Neuronal stem cell (in vitro differentiated cells): Measurements from ENCODE around the gene DNAJB2.

Source experiments
- DNase-seq: peaks from one replicate; pipeline ENCODE4 v3.0.0-alpha.2; 2013; ENCODE audit warnings: low spot score
- H2AFZ ChIP-seq: one replicate; pipeline ENCODE4 v1.6.1; 2013; ENCODE audit warnings: mild to moderate bottlenecking, low read length, inconsistent platforms
- H2AK5ac ChIP-seq: 2 replicates; pipeline ENCODE4 v1.6.1; 2013; ENCODE audit warnings: low read depth, mild to moderate bottlenecking, inconsistent platforms, low read length, moderate library complexity, mixed read lengths
- H2BK120ac ChIP-seq: 2 replicates; pipeline ENCODE4 v1.6.1; 2013; ENCODE audit warnings: low read depth, mild to moderate bottlenecking, inconsistent platforms, low read length, moderate library complexity, mixed read lengths
- H2BK12ac ChIP-seq: one replicate; pipeline ENCODE4 v1.6.1; 2013; ENCODE audit warnings: low read length, inconsistent platforms
- H2BK15ac ChIP-seq: 2 replicates; pipeline ENCODE4 v1.6.1; 2013; ENCODE audit warnings: mild to moderate bottlenecking, low read length, inconsistent platforms, mixed read lengths
- H2BK5ac ChIP-seq: one replicate; pipeline ENCODE4 v1.6.1; 2013; ENCODE audit warnings: inconsistent platforms, mild to moderate bottlenecking, low read length, moderate library complexity
- H3K14ac ChIP-seq: one replicate; pipeline ENCODE4 v1.6.1; 2013; ENCODE audit warnings: low read length, inconsistent platforms
- H3K18ac ChIP-seq: 2 replicates; pipeline ENCODE4 v1.6.1; 2013; ENCODE audit warnings: low read length, inconsistent platforms
- H3K23ac ChIP-seq: 2 replicates; pipeline ENCODE4 v1.6.1; 2013; ENCODE audit warnings: low read depth, mild to moderate bottlenecking, mixed read lengths, low read length, inconsistent platforms; ENCODE audit not compliant: poor library complexity
- H3K27ac ChIP-seq: replicated peaks from 3 replicates; pipeline ENCODE4 v1.5.1; 2013; ENCODE audit warnings: low read length, inconsistent platforms
- H3K27me3 ChIP-seq, 3 experiments: 2 replicates each; pipeline ENCODE4 v1.6.1; 2013; ENCODE audit warnings: low read length in 3 of 3, mild to moderate bottlenecking in 2 of 3, inconsistent platforms in 1 of 3, low read depth in 1 of 3, mixed read lengths in 1 of 3, moderate library complexity in 1 of 3; ENCODE audit not compliant: control insufficient read depth in 3 of 3, insufficient read depth in 3 of 3
- H3K36me3 ChIP-seq, 2 donors: replicated peaks in 1 of 2; 2 replicates each; pipeline ENCODE4 v1.6.1; 2013; ENCODE audit warnings: low read length in 2 of 2; ENCODE audit not compliant: control insufficient read depth in 2 of 2, insufficient read depth in 2 of 2
- H3K4ac ChIP-seq: 2 replicates; pipeline ENCODE4 v1.6.1; 2013; ENCODE audit warnings: inconsistent platforms, mild to moderate bottlenecking, low read length, moderate library complexity
- H3K4me1 ChIP-seq, 2 donors: 1 replicate in 1 of 2; 2 replicates in 1 of 2; pipeline ENCODE4 v1.6.1; 2013; ENCODE audit warnings: low read length in 2 of 2, low read depth in 1 of 2; ENCODE audit not compliant: control insufficient read depth in 2 of 2, insufficient read depth in 1 of 2
- H3K4me2 ChIP-seq: one replicate; pipeline ENCODE4 v1.6.1; 2013; ENCODE audit warnings: mild to moderate bottlenecking, low read length, inconsistent platforms; ENCODE audit not compliant: insufficient read depth, poor library complexity, severe bottlenecking
- H3K4me3 ChIP-seq, 2 donors: 2 replicates each; pipeline ENCODE4 v1.5.1; 2013; ENCODE audit warnings: low read length in 2 of 2, mild to moderate bottlenecking in 2 of 2, inconsistent platforms in 1 of 2, moderate library complexity in 1 of 2
- H3K79me1 ChIP-seq: one replicate; pipeline ENCODE4 v1.6.1; 2013; ENCODE audit warnings: low read depth, mild to moderate bottlenecking, inconsistent platforms, low read length, moderate library complexity
- H3K9ac ChIP-seq: one replicate; pipeline ENCODE4 v1.6.1; 2013; ENCODE audit warnings: mild to moderate bottlenecking, low read depth, low read length, inconsistent platforms; ENCODE audit not compliant: poor library complexity
- H3K9me3 ChIP-seq, 2 donors: replicated peaks in 1 of 2; 2 replicates each; pipeline versions ENCODE3 to v1.6.1; 2013; ENCODE audit warnings: low read length in 2 of 2, mild to moderate bottlenecking in 2 of 2, inconsistent platforms in 1 of 2, low read depth in 1 of 2, mixed read lengths in 1 of 2, moderate library complexity in 1 of 2; ENCODE audit not compliant: control insufficient read depth in 2 of 2, insufficient read depth in 1 of 2
- H4K8ac ChIP-seq: one replicate; pipeline ENCODE4 v1.6.1; 2013; ENCODE audit warnings: low read depth, mild to moderate bottlenecking, inconsistent platforms, low read length, moderate library complexity
- H4K91ac ChIP-seq: one replicate; pipeline ENCODE4 v1.6.1; 2013; ENCODE audit warnings: low read length, low read depth, mild to moderate bottlenecking, inconsistent platforms; ENCODE audit not compliant: poor library complexity
- WGBS, 2 donors: extraction: QIAGEN DNeasy Blood & Tissue Kit; methylation state at CpG; one replicate each; pipeline ENCODE4 v1.1.7; 2013; ENCODE audit warnings: missing lambda C conversion rate in 2 of 2, mixed read lengths in 1 of 2; ENCODE audit not compliant: insufficient read length in 2 of 2, insufficient replicate concordance in 1 of 2; ENCODE audit errors: extremely low coverage in 2 of 2; 5-methylcytosine and 5-hydroxymethylcytosine counted together

The DNAJB2 gene

GRCh38 chr2:219287580-219288265, 8.6 kb downstream of the DNAJB2 start:
- Histone ChIP-seq H3K27ac (no peak overlapping the region), H2BK5ac (no peak overlapping the region)

GRCh38 chr2:219289195-219289536, 10.0 kb downstream of the DNAJB2 start:
- Histone ChIP-seq H3K27ac (no peak overlapping the region), H4K8ac (no peak overlapping the region), H3K4me1 (peaks cover 7 to 8% of the 10 kb centered on the region in 2 donors), H3K36me3 (peaks cover 3 to 7% of the 10 kb centered on the region in 2 donors), H3K79me1 (peaks cover 7% of the 10 kb centered on the region), H2BK5ac (no peak overlapping the region), H2BK15ac (no peak overlapping the region), H3K23ac (no peak overlapping the region), H3K27me3 (peaks cover 0 to 10% (median 0%) of the 10 kb centered on the region in 3 experiments), H3K4me3 (no peak overlapping the region), H3K14ac (no peak overlapping the region), H3K4ac (no peak overlapping the region), H4K91ac (no peak overlapping the region), H3K9ac (no peak overlapping the region), H3K4me2 (no peak overlapping the region), H2BK12ac (no peak overlapping the region), H3K9me3 (peaks cover 0 to 2% of the 10 kb centered on the region in 2 donors), H2AFZ (no peak overlapping the region), H2AK5ac (no peak overlapping the region), H3K18ac (peak overlapping the region; percentile 9), H2BK120ac (no peak overlapping the region)
- DNase-seq, result no peak
- WGBS, 2 donors, result no CpG with 5 or more reads among the region's 6 CpGs

More at GRCh38 chr2:219287580-219288265, 8.6 kb downstream of the DNAJB2 start:
- H3K4me3 ChIP-seq, result no peak overlapping the region
- no peak overlapping the region for H3K18ac ChIP-seq
- H2BK15ac ChIP-seq, result no peak overlapping the region
- no peak for DNase-seq
- H3K4me2 ChIP-seq, result no peak overlapping the region
- H4K91ac ChIP-seq, result no peak overlapping the region
- no CpG with 5 or more reads among the region's 10 CpGs for WGBS, 2 donors
- no peak overlapping the region for H2AK5ac ChIP-seq
- H2BK12ac ChIP-seq, result no peak overlapping the region
- no peak overlapping the region for H3K9ac ChIP-seq
- peaks cover 7% of the 10 kb centered on the region for H3K79me1 ChIP-seq
- peaks cover 0 to under 1% of the 10 kb centered on the region in 2 donors for H3K9me3 ChIP-seq
- H2BK120ac ChIP-seq, result no peak overlapping the region
- no peak overlapping the region for H3K14ac ChIP-seq
- H4K8ac ChIP-seq, result no peak overlapping the region
- H3K27me3 ChIP-seq, result peaks cover 0 to 10% (median 0%) of the 10 kb centered on the region in 3 experiments
- no peak overlapping the region for H2AFZ ChIP-seq
- H3K23ac ChIP-seq, result no peak overlapping the region
- peaks cover 6 to 7% of the 10 kb centered on the region in 2 donors for H3K4me1 ChIP-seq
- no peak overlapping the region for H3K4ac ChIP-seq
- peaks cover 14 to 20% of the 10 kb centered on the region in 2 donors for H3K36me3 ChIP-seq

- Histone ChIP-seq H2BK15ac (peak overlapping the region; percentile 93), H3K4ac (peak overlapping the region; percentile 70), H3K36me3 (peaks cover under 1 to 1% of the 10 kb centered on the region in 2 donors), H3K18ac (peak overlapping the region; percentile 71), H3K79me1 (peaks cover 7% of the 10 kb centered on the region), H3K23ac (no peak overlapping the region), H3K4me3 (no peak overlapping the region), H2AK5ac (peak overlapping the region; percentile 74), H3K4me2 (no peak overlapping the region), H3K27ac (no peak overlapping the region), H2AFZ (no peak overlapping the region), H2BK5ac (no peak overlapping the region), H3K9ac (peak overlapping the region; percentile 66), H4K8ac (peak overlapping the region; percentile 53), H3K14ac (no peak overlapping the region), H2BK12ac (no peak overlapping the region), H4K91ac (no peak overlapping the region), H3K27me3 (peaks cover 0 to 10% (median 0%) of the 10 kb centered on the region in 3 experiments), H2BK120ac (peak overlapping the region; percentile 40), H3K4me1 (peaks cover 7 to 10% of the 10 kb centered on the region in 2 donors), H3K9me3 (peaks cover 0 to 2% of the 10 kb centered on the region in 2 donors)
- no CpG with 5 or more reads among the region's 16 CpGs for WGBS, 2 donors
- DNase-seq, result no peak
Observed at GRCh38 chr2:219289537-219290361, 10.6 kb downstream of the DNAJB2 start.
